ENCODE measurements around the gene STXBP6.
"Not testable (repeated sequence)": the region's sequence is repeated elsewhere in the genome, so short reads cannot be mapped to it uniquely, and the experiment has no call there.

Gene STXBP6

DNA sequence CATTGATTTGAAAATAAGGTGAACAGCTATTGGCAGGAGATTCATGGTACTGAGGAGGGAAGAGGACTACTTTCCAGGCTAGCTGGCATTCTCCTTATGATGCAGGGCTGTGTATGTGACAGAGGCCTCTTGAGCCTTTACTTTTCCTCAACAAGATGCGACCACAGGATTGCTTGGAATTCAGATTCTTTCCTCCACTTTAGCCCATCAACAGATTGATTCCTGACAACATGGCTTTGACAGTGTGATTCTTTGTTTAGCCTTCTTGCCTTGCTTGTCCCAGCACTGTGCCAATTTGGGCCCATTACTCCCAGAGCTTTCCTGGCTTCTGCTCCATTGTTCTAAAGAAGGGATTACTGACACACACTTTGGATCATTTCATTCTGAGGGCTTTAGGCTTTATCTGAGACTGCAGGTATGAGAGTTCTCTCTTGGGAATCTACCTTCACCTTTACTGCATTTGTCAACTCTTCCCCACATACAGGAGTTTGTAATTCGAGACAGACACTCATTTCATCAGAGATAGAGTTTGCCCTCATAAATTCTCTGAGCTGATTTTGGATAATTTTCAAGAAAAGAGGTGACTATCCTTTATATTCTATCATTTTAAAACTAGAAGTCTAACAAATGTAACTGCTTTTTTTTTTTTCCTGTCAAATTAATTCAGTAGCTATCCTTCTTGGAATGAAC lies 209.6 kb downstream of the STXBP6 start:
- no peak for TF ChIP-seq CTCF (IDR thresholded peaks at IDR 0.05; ENCODE audit: insufficient read depth, low read depth, low read length, missing control alignments)
- no peak overlapping the region for H3K4me3 ChIP-seq (ENCODE audit: low read length)
- DNase-seq (ENCODE audit: low read depth) = no peak

DNA sequence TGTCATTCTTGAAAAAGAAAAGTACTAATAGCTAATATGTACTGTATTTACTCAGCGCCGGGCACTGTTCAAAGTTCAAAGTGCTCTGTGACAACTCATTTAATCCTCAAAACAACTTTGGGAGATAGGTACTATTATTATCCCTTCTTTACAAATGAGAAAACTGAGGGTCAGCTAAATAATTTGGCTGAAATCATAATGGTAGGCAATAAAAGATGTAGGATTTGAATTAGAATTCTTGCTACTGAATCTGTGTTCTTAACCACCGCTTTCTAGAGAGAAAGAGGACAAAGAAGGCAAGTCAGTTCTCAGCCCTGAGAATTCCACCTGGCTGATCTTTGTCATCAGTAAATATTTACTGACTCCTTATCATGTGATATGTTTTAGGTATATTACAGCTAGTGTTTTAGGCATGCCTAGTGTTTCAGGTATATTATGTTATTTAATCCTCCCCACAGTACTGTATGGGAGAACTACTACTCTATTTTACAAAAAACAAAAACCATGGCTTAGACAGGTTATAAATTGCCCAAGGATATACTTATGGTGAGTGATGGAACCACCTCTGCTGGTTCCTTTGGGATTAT lies 210.2 kb downstream of the STXBP6 start:
- no peak for TF ChIP-seq CTCF (IDR thresholded peaks at IDR 0.05; ENCODE audit: insufficient read depth, low read depth, low read length, missing control alignments)
- DNase-seq (ENCODE audit: low read depth) = no peak
- H3K4me3 ChIP-seq (ENCODE audit: low read length) = no peak overlapping the region

GRCh38 chr14:24838945-24839616 lies 210.9 kb downstream of the STXBP6 start:
- DNase-seq (ENCODE audit: low read depth) = no peak
- H3K4me3 ChIP-seq (ENCODE audit: low read length) = no peak overlapping the region
- no peak for TF ChIP-seq CTCF (IDR thresholded peaks at IDR 0.05; ENCODE audit: insufficient read depth, low read depth, low read length, missing control alignments)

- no peak for DNase-seq (ENCODE audit: low read depth)
- TF ChIP-seq CTCF (IDR thresholded peaks at IDR 0.05; ENCODE audit: insufficient read depth, low read depth, low read length, missing control alignments) = no peak
- no peak overlapping the region for H3K4me3 ChIP-seq (ENCODE audit: low read length)
Observed at GRCh38 chr14:24837280-24838046, 212.5 kb downstream of the STXBP6 start.

DNA sequence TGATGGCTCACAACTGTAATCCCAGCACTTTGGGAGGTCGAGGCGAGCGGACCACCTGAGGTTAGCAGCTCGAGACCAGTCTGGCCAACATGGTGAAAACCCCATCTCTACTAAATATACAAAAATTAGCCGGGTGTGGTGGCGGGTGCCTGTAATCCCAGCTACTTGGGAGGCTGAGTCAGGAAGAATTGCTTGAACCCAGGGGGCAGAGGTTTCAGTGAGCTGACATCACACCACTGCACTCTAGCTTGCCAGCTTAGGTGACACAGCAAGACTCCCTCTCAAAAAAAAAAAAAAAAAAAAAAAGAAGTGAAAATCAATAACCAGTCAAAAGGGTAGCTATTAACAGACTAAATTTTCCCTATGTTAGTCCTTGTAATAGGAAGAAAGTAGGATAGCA lies 213.6 kb downstream of the STXBP6 start:
- not testable (repeated sequence) for DNase-seq (ENCODE audit: low read depth); H3K4me3 ChIP-seq (ENCODE audit: low read length)

GRCh38 chr14:24834956-24835355 lies 215.0 kb downstream of the STXBP6 start:
- no peak overlapping the region for H3K4me3 ChIP-seq (ENCODE audit: low read length)
- no peak for DNase-seq (ENCODE audit: low read depth)
- TF ChIP-seq CTCF (IDR thresholded peaks at IDR 0.05; ENCODE audit: insufficient read depth, low read depth, low read length, missing control alignments) = no peak

DNA sequence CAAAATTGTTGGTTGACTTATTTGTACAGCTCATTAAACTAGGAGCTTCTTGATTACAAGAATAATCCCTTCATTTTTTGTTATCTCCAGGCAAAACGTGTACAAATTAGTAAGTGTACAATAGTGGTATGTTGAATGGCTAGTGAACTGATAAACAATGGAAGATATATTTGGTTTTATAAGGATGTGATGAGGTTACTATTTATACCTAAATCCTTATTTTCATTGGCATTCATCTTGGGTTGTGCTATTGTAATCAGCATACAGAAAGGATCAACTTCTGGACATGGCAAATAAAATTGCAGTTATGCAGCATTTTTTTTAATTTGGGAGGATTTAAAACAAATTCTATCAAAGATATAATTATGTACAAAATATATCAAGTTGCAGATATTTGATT lies 216.6 kb downstream of the STXBP6 start:
- H3K4me3 ChIP-seq (ENCODE audit: low read length) = no peak overlapping the region
- no peak for TF ChIP-seq CTCF (IDR thresholded peaks at IDR 0.05; ENCODE audit: insufficient read depth, low read depth, low read length, missing control alignments)
- no peak for DNase-seq (ENCODE audit: low read depth)
